ENCODE measurements around the gene EML3.
"Not testable (repeated sequence)": the region's sequence is repeated elsewhere in the genome, so short reads cannot be mapped to it uniquely, and the experiment has no call there.

EML3 gene

GRCh38 chr11:62573592-62574362, 38.8 kb downstream of the EML3 start, which contains the start of gene EEF1G:
Gene EEF1G (minus strand): TSS chr11:62573891. CDS start chr11:62573842, 49 bp downstream.
- DNase-seq (ENCODE audit: low read depth, low spot score): peak; percentile 100

- DNase-seq (ENCODE audit: low read depth, low spot score): no peak
Observed at GRCh38 chr11:62573006-62573591, 39.5 kb downstream of the EML3 start.

- DNase-seq (ENCODE audit: low read depth, low spot score): no peak
Observed at GRCh38 chr11:62572431-62572830, 40.1 kb downstream of the EML3 start.

- not testable (repeated sequence) for DNase-seq (ENCODE audit: low read depth, low spot score)
Observed at GRCh38 chr11:62571493-62571892, 41.1 kb downstream of the EML3 start.

- not testable (repeated sequence) for DNase-seq (ENCODE audit: low read depth, low spot score)
Observed at GRCh38 chr11:62570903-62571302, 41.7 kb downstream of the EML3 start.

GRCh38 chr11:62569611-62570010, 43.0 kb downstream of the EML3 start:
- DNase-seq (ENCODE audit: low read depth, low spot score): no peak

GRCh38 chr11:62567018-62567633, 45.4 kb downstream of the EML3 start:
- no peak for DNase-seq (ENCODE audit: low read depth, low spot score)

GRCh38 chr11:62566247-62566646, 46.3 kb downstream of the EML3 start:
- DNase-seq (ENCODE audit: low read depth, low spot score): no peak

GRCh38 chr11:62565100-62565802, 47.3 kb downstream of the EML3 start:
- DNase-seq (ENCODE audit: low read depth, low spot score): no peak

- not testable (repeated sequence) for DNase-seq (ENCODE audit: low read depth, low spot score)
Observed at GRCh38 chr11:62561677-62562230, 50.8 kb downstream of the EML3 start.

- DNase-seq (ENCODE audit: low read depth, low spot score): peak; percentile 93
Observed at GRCh38 chr11:62560566-62561103, 51.9 kb downstream of the EML3 start.

- not testable (repeated sequence) for DNase-seq (ENCODE audit: low read depth, low spot score)
Observed at GRCh38 chr11:62559626-62560025, 52.9 kb downstream of the EML3 start.

- no peak for DNase-seq (ENCODE audit: low read depth, low spot score)
Observed at GRCh38 chr11:62559204-62559603, 53.4 kb downstream of the EML3 start.

GRCh38 chr11:62558669-62559068, 53.9 kb downstream of the EML3 start:
- no peak for DNase-seq (ENCODE audit: low read depth, low spot score)

- DNase-seq (ENCODE audit: low read depth, low spot score): no peak
Observed at GRCh38 chr11:62556875-62557631, 55.5 kb downstream of the EML3 start.

GRCh38 chr11:62556108-62556874, 56.3 kb downstream of the EML3 start:
- DNase-seq (ENCODE audit: low read depth, low spot score): no peak

- DNase-seq (ENCODE audit: low read depth, low spot score): no peak
Observed at GRCh38 chr11:62555464-62556107, 57.0 kb downstream of the EML3 start.

GRCh38 chr11:62554387-62555167, 58.0 kb downstream of the EML3 start:
- DNase-seq (ENCODE audit: low read depth, low spot score): no peak

Measured in iPS DF 19.7 (cell line).